Measurements from ENCODE around the gene YIF1A. TPM values are rescaled to one million over a fixed set of nuclear protein-coding genes. Genes with fewer than 3 reads are reported as not detected.

YIF1A gene
- total and polyA plus RNA-seq, 2 experiments from 2014 or later: 222 to 259 TPM

DNA sequence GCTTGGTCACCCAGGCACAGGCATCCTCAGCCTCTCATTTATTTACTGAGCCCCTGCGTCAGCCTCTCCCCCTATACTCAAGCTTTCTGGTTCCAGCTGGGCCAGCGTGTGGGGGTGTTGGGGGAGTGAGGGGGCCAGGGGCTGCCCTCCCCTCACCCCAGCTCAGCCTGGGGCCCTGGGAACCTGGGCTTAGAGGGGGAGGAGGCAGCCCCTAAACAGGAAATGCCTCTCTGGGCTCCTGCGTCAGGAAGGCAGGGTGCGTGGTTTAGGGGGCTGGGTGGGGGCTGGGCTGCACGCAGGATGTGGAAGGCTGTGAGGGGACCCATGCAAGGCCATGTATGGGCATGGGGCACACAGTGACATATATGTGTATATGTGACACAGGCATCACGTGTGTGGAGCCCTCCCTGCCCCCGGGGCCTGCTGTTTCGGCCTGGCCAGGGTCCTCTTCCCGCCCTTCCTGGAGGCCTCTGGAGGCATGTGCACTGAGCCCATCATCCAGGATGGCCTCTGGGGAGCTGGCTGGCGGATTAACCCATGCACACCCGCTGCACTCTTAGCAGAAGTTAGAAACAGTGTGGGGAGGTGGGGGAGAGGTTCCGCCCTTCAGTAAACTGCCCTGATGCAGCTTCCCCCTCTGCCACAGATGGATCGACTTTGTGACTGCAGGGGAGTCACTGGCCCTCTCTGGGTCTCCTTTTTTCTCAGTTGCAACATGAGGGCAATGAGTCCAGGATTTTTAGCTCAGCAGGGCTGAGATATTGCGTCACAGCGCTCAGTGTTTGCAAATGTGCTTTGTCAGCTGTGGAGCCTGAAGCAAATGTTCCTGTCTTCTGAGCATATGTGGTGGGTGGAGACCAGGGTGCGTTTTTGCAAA lies 29.0 kb upstream of the YIF1A start:
- Histone ChIP-seq H3K36me3 (ENCODE audit: low read depth) (no peaks in the 10 kb centered on the region), H3K4me2 (ENCODE audit: unreplicated experiment) (peak overlapping the region; percentile 97), H4K20me1 (ENCODE audit: insufficient read depth) (no peaks in the 10 kb centered on the region), H3K79me2 (ENCODE audit: insufficient read depth) (peaks cover 32% of the 10 kb centered on the region), H3K27ac (peak overlapping the region; percentile 94), H3K4me3 (peak overlapping the region; percentile 87), H3K9ac (peak overlapping the region; percentile 94), H3K27me3 (replicated peaks; ENCODE audit: insufficient read depth) (no peaks in the 10 kb centered on the region), H2AFZ (peak overlapping the region; percentile 30), H3F3A (ENCODE audit: insufficient read depth) (peaks cover 20% of the 10 kb centered on the region), H3K9me3 (ENCODE audit: low read depth) (no peaks in the 10 kb centered on the region), H3K4me1 (ENCODE audit: insufficient read depth) (peaks cover 33% of the 10 kb centered on the region), H3K9me2 (ENCODE audit: insufficient read depth) (no peaks in the 10 kb centered on the region)
- DNase-seq: peak; percentile 92
- 11 to 14% methylated on average over 13 to 16 of the region's 16 CpGs for WGBS, 2 experiments (ENCODE audit: low coverage in 1 of 2, low lambda C conversion rate in 2 of 2, missing lambda C conversion rate in 2 of 2)
- TF ChIP-seq EZH2phosphoT487 (IDR thresholded peaks at IDR 0.05; ENCODE audit: insufficient read depth, low read depth) (no peak), EZH2 (IDR thresholded peaks at IDR 0.05; ENCODE audit: insufficient read depth, poor library complexity, severe bottlenecking) (no peak)
- in situ Hi-C loops (cut with MboI): no loop called here

DNA sequence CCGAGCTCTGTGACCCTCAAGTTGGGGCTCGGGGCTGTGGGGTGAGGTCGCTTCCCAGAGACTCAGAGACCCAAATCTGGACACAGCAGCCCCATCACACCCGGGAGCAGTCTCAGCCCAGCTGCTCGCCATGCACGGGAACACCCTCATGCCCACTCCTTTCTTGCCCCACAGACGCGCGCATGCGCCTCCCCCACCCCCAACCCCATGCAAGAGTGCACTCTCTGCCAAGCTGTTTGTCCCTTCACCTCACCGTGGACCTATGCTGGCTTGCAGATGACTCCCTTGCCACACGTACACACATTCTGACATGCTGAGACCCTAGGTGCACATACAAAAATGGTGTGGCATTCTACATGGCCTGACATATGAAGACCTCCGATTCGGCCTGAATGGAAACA lies 28.4 kb upstream of the YIF1A start:
- Histone ChIP-seq H3K4me1 (ENCODE audit: insufficient read depth) (peaks cover 29% of the 10 kb centered on the region), H4K20me1 (ENCODE audit: insufficient read depth) (no peaks in the 10 kb centered on the region), H3K4me3 (peak overlapping the region; percentile 87), H3K27ac (peak overlapping the region; percentile 94), H3K36me3 (ENCODE audit: low read depth) (no peaks in the 10 kb centered on the region), H3K79me2 (ENCODE audit: insufficient read depth) (peaks cover 32% of the 10 kb centered on the region), H3K9me2 (ENCODE audit: insufficient read depth) (no peaks in the 10 kb centered on the region), H2AFZ (peak overlapping the region; percentile 19; the same call in 1 of the 2 replicates), H3F3A (ENCODE audit: insufficient read depth) (peaks cover 19% of the 10 kb centered on the region), H3K9ac (peak overlapping the region; percentile 94), H3K4me2 (ENCODE audit: unreplicated experiment) (peak overlapping the region; percentile 97), H3K9me3 (ENCODE audit: low read depth) (no peaks in the 10 kb centered on the region), H3K27me3 (replicated peaks; ENCODE audit: insufficient read depth) (no peaks in the 10 kb centered on the region)
- peak; percentile 83 for DNase-seq
- WGBS, 2 experiments (ENCODE audit: low coverage in 1 of 2, low lambda C conversion rate in 2 of 2, missing lambda C conversion rate in 2 of 2): 3% methylated on average over 10 to 11 of the region's 14 CpGs
- TF ChIP-seq EZH2phosphoT487 (IDR thresholded peaks at IDR 0.05; ENCODE audit: insufficient read depth, low read depth): no peak
- TF ChIP-seq EZH2 (IDR thresholded peaks at IDR 0.05; ENCODE audit: insufficient read depth, poor library complexity, severe bottlenecking): no peak
- in situ Hi-C loops (cut with MboI): no loop called here

DNA sequence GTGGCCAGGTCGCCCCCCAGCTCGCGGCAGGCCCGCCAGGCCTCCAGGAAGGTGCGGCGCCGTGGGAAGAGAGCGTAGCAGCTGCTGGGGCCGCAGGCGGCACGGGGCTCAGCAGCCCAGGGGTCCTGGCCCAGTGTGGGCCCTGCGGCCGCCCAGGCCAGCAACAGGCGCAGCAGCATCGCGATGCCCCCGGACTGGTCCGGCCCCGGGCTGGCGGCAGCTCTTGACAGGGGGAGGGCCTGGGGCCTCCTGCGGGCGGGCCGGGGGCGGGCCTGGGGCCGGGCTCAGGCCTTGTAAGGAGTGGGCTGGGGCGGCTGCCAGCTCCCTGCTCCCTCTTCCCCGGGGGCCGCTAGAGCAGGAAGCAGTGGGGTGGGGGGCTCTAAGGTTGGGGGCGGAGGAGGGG lies 27.9 kb upstream of the YIF1A start, which contains the start of gene CD248:
TSS of gene CD248 (minus strand) at position 196 of the 403 bp plus-strand sequence. CDS start at position 179, 17 bp downstream.
- Histone ChIP-seq H3K79me2 (ENCODE audit: insufficient read depth) (peaks cover 32% of the 10 kb centered on the region), H3K4me2 (ENCODE audit: unreplicated experiment) (peak within 1 kb of the TSS; percentile 97), H3K36me3 (ENCODE audit: low read depth) (no peaks in the 10 kb centered on the region), H3K4me3 (peak within 1 kb of the TSS; percentile 87), H3K9me2 (ENCODE audit: insufficient read depth) (no peaks in the 10 kb centered on the region), H4K20me1 (ENCODE audit: insufficient read depth) (no peaks in the 10 kb centered on the region), H3F3A (ENCODE audit: insufficient read depth) (peaks cover 15% of the 10 kb centered on the region), H3K4me1 (ENCODE audit: insufficient read depth) (peaks cover 25% of the 10 kb centered on the region), H3K9ac (peak within 1 kb of the TSS; percentile 94), H3K27ac (peak within 1 kb of the TSS; percentile 94), H3K27me3 (replicated peaks; ENCODE audit: insufficient read depth) (no peaks in the 10 kb centered on the region), H2AFZ (peak within 1 kb of the TSS; percentile 19; the same call in 1 of the 2 replicates), H3K9me3 (ENCODE audit: low read depth) (no peaks in the 10 kb centered on the region)
- peak; percentile 81 for DNase-seq
- no peak for TF ChIP-seq EZH2phosphoT487 (IDR thresholded peaks at IDR 0.05; ENCODE audit: insufficient read depth, low read depth)
- no peak for TF ChIP-seq EZH2 (IDR thresholded peaks at IDR 0.05; ENCODE audit: insufficient read depth, poor library complexity, severe bottlenecking)
- in situ Hi-C loops (cut with MboI): no loop called here
- WGBS, 2 experiments (ENCODE audit: low coverage in 1 of 2, low lambda C conversion rate in 2 of 2, missing lambda C conversion rate in 2 of 2): 0 to 2% methylated on average over 13 to 17 of the region's 29 CpGs

DNA sequence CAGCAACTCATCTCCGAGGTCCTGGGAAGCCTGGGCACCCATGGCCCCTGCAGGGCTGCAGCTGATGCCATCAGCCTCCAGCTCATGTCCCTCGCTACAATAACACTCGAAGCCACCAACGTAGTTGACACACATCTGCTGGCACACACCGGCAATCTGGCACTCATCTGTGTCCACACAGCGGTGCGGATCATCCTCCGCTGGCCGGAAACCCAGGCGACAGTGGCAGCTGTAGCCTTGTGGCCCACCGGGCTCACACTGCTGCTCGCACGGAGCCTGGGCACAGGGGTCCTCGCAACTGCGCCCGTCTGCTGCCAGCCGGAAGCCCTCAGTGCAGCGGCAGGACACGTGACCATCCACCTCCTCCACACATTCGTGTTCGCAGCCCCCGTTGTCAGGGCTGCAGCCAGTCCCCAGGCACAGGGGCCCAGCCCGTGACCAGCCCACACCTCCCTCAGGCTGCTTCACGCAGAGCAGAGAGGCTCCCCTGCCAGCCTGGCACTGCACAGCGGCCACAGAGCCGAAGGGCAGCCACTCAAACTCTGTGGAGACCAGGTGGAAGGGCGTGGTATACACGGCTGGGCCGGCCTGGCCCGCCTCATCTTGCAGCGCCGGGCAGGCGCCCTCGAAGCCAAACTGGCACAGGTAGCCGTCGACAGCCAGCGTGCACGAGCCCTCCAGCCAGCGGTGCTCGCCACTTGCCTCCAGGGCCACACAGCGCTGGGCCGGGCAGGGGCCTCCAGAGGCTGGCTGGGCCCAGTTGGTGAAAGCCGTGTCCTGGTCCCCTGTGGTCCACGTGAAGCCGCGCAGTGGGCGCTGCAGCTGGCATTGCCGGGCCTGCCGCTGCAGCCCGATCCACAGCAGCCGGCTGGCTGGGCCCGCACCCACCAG lies 27.2 kb upstream of the YIF1A start:
- H3K4me1 ChIP-seq (ENCODE audit: insufficient read depth): peaks cover 23% of the 10 kb centered on the region
- H3K27ac ChIP-seq: peak overlapping the region; percentile 94
- H3K4me3 ChIP-seq: peak overlapping the region; percentile 87
- H3K9ac ChIP-seq: peak overlapping the region; percentile 94
- no peaks in the 10 kb centered on the region for H3K27me3 ChIP-seq (replicated peaks; ENCODE audit: insufficient read depth)
- peaks cover 13% of the 10 kb centered on the region for H3F3A ChIP-seq (ENCODE audit: insufficient read depth)
- peak; percentile 63 for DNase-seq
- in situ Hi-C loops (cut with MboI): no loop called here
- TF ChIP-seq EZH2 (IDR thresholded peaks at IDR 0.05; ENCODE audit: insufficient read depth, poor library complexity, severe bottlenecking): no peak
- no peak for TF ChIP-seq EZH2phosphoT487 (IDR thresholded peaks at IDR 0.05; ENCODE audit: insufficient read depth, low read depth)
- H3K9me2 ChIP-seq (ENCODE audit: insufficient read depth): no peaks in the 10 kb centered on the region
- H3K4me2 ChIP-seq (ENCODE audit: unreplicated experiment): peak overlapping the region; percentile 97
- H4K20me1 ChIP-seq (ENCODE audit: insufficient read depth): no peaks in the 10 kb centered on the region
- H3K79me2 ChIP-seq (ENCODE audit: insufficient read depth): peaks cover 32% of the 10 kb centered on the region
- no peaks in the 10 kb centered on the region for H3K36me3 ChIP-seq (ENCODE audit: low read depth)
- no peak overlapping the region for H2AFZ ChIP-seq
- 1 to 2% methylated on average over 31 to 50 of the region's 52 CpGs for WGBS, 2 experiments (ENCODE audit: low coverage in 1 of 2, low lambda C conversion rate in 2 of 2, missing lambda C conversion rate in 2 of 2)
- no peaks in the 10 kb centered on the region for H3K9me3 ChIP-seq (ENCODE audit: low read depth)
